NCI-H2029 treated with DMSO at 0.1 percent for 48 hours (cell line): ENCODE results near the gene STUM.

Experiments used
- DNase-seq: peaks from one replicate; lab custom pipeline; 2025; lab: John Stamatoyannopoulos, UW

STUM gene

GRCh38 chr1:226654046-226654667 lies 105.6 kb downstream of the STUM start:
- DNase-seq: no peak

- no peak for DNase-seq
Observed at GRCh38 chr1:226654668-226655055, 106.1 kb downstream of the STUM start.

GRCh38 chr1:226655251-226656163 lies 106.9 kb downstream of the STUM start:
- DNase-seq: no peak

GRCh38 chr1:226656201-226656600 lies 107.6 kb downstream of the STUM start:
- DNase-seq: no peak

GRCh38 chr1:226656601-226657277 lies 108.2 kb downstream of the STUM start:
- DNase-seq: no peak

GRCh38 chr1:226657895-226658545 lies 109.5 kb downstream of the STUM start:
- DNase-seq: no peak

- no peak for DNase-seq
Observed at GRCh38 chr1:226658546-226659125, 110.1 kb downstream of the STUM start.
